Subcutaneous adipose tissue (tissue), 4 donors: Measurements from ENCODE around the gene UBAP2. TPM values are rescaled to one million over a fixed set of nuclear protein-coding genes. Genes with fewer than 3 reads are reported as not detected.

Experiments
- total RNA-seq, 4 donors: library from RNA; depleted of rRNA; stranded (reverse); fragments of >200 nt; gene quantifications; one replicate each; pipeline ENCODE4 v1.1.0, GENCODE V29; 2016
- TF ChIP-seq, protein P1 (sequence below): fragments of 450-650 bp; IDR thresholded peaks from one replicate; pipeline ENCODE4 v1.5.1; 2016; ENCODE audit warnings: low read depth, mild to moderate bottlenecking, control low read depth, antibody characterized with exemption, moderate library complexity

UBAP2 gene
- total RNA-seq, 4 donors from 2014 or later, result 20.5 to 29.6 (median 22.7) TPM

DNA sequence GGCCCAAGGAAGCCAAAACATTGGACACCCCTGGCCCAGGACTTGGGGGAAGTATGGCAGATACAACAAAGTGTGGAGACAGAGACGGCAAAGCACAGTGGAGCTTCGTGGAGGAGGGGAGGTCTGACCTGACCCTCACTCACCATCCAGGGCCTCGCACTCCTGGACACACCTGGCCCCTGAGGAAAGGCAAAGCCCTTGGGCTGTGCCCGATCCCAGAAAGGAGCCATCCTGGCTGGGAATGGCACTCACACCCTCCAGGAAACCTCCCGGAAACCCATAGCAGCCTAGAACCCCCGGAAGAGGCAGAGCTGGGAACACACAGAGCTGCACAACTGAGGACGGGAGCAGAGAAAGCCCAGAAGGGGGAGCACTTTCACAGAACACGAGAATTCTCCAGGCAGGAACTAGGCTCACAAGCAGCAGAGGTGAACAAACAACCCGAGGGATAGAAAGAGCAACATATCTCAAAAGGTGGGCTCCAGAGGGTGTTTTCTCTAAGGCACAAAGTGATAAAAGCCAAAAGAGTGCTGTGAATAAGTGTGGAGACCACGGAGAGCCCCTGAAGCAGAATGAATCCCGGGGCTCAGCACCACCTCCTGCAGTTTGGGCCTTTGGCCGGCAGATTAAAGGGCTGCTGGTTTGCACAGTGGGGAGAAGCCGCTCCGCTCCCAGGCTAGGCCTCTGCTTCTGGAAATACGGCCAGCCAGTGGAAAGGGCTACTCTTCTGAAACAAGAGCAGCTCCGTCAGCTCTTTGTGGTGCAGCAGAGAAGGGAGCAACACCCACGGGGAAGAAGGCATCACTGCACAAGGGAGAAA lies 123.5 kb downstream of the UBAP2 start:
- TF ChIP-seq, protein P1, sequence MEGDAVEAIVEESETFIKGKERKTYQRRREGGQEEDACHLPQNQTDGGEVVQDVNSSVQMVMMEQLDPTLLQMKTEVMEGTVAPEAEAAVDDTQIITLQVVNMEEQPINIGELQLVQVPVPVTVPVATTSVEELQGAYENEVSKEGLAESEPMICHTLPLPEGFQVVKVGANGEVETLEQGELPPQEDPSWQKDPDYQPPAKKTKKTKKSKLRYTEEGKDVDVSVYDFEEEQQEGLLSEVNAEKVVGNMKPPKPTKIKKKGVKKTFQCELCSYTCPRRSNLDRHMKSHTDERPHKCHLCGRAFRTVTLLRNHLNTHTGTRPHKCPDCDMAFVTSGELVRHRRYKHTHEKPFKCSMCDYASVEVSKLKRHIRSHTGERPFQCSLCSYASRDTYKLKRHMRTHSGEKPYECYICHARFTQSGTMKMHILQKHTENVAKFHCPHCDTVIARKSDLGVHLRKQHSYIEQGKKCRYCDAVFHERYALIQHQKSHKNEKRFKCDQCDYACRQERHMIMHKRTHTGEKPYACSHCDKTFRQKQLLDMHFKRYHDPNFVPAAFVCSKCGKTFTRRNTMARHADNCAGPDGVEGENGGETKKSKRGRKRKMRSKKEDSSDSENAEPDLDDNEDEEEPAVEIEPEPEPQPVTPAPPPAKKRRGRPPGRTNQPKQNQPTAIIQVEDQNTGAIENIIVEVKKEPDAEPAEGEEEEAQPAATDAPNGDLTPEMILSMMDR, result no peak

DNA sequence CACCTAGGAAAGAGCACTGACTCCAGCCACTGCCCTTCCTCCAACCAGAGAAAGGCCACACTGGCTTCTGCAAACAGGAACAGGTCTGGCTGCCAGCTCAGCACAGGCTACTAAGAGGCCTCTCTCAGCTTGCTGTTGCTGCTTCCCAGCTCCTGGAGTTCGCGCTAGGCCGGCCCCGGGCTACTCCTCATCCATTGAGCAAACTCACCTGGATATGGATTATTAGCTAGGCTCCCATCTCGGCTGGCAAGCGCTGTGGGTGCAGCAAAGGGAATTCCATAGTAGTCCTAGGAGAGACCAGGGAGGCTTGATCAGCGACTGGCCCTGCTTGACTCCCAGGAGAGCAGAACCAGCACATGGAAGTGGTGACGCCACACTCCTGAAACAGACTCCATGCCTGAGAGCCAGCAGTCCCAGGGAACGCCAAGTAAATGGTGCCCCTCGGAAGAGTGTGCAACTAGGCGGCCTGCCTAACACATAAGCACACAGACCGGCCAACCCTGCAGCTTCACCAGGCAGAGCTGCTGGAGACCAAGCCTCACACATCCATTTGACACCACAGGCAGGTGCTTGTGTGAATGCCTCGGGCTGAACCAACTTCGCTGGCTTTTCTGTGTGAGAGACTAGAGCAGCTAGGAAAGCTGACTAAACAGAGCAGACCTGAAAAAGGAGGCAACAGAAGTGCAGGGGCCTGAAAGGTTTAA lies 124.5 kb downstream of the UBAP2 start:
- TF ChIP-seq, protein P1, result no peak

DNA sequence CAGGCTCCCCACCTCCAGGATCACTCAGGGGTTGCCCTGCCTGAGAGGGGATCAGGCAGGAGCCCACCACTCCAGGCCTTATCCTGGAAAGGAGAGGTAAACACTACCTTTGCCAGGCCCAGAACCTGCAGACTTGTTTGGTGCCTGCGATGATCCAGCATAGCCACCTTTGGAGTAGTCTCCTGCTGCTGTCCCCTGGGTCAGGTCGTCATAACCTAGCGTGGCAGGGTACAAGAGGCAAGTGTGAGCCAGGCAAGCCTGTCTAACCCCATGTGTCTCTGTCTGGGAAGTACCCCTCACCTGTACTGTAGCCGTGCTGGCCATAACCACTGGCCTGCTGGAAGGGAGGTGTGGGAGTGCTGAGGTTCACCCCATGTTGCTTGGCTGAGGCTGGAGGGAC lies 125.6 kb downstream of the UBAP2 start:
- TF ChIP-seq, protein P1, result no peak

DNA sequence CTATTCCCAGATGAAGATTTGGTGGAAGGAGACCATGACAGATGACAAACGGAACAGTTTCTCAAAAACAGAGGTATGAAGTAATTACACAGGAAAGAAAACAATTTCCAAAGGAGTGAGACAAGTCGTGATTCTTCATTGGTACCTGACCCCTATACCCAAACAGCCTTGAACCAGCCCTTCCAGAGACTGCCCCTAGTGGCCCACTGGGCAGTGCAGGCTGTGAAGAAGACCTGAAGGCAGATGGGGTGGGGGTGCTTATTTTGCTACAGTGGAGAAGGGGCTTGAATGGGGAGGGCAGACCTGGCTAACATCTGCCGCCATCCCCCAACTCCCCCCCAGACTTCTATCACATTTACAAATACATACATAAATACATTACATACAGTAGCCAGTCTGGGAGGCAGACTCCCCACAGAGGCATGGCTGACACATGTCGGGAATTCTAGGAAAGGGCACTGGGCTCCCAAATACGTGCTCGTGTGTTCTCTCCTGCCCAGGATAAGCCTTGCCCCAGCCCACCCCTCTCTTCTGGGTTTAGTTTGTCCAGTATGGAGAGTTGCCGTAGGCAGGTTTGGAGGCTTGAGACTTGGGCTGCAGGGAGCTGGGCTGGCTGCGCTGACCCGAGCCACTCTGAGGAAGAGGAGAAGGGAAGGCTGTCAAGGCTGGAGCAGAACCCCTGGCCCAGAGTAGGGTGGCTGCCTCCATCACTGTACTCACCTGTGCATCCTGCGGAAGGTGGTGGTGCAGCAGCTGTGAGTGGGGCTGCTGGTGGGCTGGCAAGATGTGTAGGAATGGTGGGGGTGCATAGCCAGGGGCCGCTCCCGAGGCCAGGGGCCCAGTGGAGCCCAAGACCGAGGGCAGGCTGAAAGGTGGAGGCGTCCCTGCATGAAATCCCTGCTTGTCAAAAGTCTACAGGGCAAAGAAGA lies 126.5 kb downstream of the UBAP2 start:
- TF ChIP-seq, protein P1, result no peak

DNA sequence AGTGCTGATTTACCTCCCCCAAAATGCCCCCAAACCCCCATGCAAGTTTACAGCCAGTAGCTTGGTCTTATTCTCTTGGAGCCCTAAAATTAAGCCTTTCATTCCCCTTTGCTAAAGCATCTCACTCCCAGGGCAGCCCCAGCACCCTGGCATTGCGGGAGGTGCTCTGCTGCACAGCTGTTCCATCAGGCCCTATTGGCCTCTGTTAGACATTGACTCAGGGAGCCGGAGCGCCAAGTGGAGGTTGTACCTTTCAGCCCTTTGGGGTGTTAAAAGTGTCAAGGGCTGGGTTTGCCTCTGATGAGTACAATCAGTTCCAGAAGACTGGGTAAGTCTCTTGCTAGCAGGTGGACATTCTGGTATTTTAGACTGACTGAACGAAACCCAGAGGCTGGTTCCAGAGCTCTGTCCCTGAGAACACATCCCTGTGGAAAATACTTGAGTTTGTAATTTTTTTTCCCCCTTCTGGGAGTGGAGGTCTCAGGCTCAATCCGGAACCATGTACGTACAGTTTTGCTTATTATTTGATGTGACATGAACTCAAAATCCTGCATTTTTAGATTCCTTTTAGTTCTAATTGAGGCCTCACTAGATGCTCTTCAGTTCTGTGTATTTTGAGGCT lies 129.3 kb downstream of the UBAP2 start:
- TF ChIP-seq, protein P1, result no peak

DNA sequence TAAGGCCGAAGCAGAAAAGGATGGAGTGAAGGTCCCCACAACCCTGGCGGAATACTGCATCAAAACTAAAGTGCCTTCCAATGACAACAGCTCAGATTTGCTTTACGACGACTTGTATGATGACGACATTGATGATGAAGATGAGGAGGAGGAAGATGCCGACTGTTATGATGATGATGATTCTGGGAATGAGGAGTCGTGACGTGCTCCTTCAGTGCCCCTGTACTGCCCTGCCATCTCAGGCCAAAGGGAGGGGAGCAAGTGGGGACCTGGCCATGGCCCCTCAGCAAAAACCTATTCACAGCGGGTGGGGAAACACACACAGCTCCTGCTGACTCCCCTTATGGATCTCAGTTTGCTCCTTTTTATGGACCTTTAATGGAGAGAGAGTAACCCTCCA lies 131.7 kb downstream of the UBAP2 start:
- TF ChIP-seq, protein P1, result no peak
